SIG-M5 (cell line): Measurements from ENCODE around the gene NCS1.
"Not testable (repeated sequence)": the region's sequence is repeated elsewhere in the genome, so short reads cannot be mapped to it uniquely, and the experiment has no call there.

Experiments used
- DNase-seq: peaks from one replicate; lab custom pipeline; 2025; lab: John Stamatoyannopoulos, UW

The NCS1 gene

DNA sequence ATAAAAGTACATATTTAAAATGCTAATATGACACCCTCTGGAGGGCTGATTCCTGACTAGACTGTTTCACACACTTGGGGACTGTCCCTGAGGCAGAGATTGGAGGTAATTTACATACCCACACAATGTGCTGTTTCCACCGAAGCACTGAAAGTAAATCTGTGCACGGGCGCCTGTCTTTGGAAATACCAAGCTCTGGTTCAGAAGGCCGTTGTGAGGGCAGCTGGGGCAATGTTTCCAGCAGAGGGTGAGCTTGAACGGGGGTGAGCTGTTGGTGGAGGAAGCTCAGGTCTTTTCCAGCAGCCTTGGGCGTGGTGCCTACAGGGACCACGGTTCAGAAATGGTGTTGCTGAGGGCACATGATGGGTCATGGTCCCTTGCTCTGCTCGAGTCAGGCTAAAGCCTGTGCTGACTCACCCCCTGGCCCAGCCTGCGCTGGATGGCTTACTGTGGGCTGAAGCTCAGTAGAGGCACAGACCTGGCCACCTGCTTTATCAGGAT, 67.6 kb downstream of the NCS1 start:
- DNase-seq, result no peak

DNA sequence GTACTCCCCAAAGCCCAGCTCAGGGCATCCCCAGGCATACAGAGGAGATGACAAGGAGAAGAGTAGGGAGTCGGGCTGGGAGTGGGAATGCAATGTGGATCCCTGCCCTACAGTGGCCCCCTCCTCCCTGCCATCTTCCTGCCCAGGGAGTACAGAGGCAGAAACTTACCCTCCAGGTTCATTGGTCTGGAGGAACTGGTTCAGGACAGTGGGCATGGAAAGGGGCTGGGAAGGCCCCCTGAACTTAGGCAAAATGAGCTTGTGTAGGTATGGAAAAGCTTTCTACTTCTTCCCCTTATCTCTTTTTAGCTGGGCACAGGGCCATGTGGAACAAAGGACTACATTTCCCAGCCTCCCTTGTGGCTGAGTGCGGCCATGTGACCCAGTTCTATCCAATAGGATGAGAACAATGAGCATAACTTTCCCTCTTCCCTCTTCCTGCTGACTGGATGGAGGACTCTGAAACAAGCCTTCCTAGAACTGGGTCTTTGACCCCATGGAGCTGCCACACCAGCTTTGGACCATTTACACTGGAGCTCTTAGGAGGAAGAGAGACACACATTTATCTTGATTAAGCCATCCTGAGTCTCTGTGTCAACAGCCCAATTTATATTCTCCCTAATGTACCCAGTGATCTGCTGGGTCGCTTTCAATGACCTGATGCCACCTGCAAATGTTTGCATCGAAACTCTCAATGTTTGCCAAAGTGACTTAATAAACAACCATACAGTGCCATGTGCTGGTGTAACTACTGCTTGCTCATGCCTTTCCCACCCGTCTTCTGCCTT, 68.4 kb downstream of the NCS1 start:
- DNase-seq, result no peak

DNA sequence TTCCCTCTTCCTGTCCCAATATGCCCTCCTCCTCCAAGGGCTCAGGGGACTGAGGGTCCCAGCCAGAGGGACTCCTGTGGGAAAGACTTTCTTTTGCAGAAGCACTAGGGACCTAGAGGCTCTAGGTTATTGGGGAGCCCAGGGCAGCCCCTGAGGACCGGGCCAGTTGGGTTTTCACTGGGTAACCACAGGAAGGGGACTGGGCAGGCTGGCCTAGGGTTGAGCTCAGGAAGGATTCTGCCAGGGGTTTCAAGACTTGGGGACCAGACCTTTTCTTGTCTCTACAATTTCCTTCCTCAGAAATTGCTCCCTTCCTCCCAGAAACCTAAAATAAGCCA, 69.0 kb downstream of the NCS1 start:
- no peak for DNase-seq

DNA sequence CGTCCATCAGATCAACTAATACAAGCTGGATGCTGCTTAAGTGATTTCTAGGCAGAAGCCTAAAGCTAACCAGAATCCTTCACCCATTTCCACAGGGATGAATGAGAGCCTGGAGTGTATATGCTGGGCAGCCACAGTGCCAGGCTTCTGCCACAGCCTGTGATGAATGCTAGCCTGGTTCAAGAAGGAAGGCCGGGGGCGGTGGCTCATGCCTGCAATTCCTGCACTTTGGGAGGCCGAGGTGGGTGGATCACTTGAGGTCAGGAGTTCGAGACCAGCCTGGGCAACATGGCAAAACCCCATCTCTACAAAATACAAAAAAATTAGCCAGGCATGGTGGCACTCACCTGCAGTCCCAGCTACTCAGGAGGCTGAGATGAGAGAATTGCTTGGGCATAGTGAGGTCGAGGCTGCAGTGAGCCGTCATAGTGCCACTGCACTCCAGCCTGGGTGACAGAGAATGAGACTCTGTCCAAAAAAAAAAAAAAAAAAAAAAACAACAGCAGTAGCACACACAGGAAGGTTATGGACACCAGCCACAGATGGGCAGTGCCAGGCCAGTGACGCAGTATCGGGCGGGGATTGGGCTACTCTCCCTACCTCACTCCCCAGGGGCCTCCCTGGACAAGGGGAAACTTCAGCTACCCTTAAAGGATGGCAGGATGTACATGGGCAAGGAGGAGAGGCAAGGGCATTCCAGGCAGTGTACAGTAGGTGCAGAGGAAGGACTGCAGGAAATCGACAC, 70.2 kb downstream of the NCS1 start:
- no peak for DNase-seq

DNA sequence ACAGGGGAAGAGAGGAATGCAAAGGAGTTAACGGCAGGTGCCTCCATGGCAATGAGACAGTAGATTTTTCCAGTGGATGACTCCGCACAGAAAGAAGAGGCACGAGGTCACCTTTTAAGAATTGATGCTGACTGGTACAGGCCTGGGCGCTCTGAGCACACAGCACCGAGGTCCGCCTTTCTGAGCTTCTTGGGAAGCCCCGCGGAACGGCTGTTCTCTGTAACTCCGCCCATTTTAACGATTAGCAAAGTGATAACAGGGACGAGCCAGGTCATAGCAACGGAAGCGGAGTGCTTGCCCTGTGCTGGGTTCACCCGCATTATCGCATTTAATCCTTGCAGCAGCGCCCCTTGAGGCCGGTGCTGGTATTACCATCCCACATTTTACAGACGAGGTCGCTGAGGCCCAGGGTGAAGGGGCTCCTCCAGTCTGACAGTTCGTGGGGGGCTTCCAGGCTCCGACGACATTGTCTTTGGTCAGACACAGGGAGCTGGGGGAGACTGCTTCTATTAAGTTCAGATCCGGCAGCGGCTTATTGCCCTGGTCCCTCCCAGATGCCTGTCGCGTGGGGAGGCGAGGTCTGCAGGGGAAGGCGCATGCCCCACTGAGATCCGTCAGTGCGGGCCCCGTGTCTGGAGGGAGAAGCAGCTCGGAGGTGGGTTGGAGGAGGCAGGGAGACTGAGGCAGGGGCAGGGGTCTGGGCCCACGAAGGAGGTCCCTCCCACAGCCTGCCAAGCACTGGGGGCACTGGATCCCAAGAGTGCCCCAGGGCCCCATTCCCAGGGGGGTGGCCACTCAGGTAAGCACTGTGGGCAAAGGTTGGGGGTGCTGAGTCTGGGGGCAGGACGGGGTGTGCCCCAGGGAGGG, 71.0 kb downstream of the NCS1 start:
- DNase-seq, result no peak

DNA sequence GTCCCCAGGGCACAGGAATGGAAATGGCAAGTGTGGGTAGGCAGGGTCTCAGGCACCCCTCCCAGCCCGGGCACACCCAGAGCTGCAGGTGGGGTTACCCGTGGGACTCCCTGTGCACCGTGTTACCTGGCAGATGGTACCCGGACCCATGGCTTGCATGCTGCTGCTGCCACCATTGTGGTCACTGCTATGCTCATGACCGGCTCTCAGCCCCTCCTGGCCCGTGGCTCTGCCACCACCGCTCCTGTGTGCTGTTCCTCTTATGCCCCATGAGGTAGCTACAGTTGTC, 71.6 kb downstream of the NCS1 start:
- no peak for DNase-seq

GRCh38 chr9:130244548-130245165, 72.5 kb downstream of the NCS1 start:
- no peak for DNase-seq

- no peak for DNase-seq
Observed at GRCh38 chr9:130245474-130245873, 73.3 kb downstream of the NCS1 start.

DNA sequence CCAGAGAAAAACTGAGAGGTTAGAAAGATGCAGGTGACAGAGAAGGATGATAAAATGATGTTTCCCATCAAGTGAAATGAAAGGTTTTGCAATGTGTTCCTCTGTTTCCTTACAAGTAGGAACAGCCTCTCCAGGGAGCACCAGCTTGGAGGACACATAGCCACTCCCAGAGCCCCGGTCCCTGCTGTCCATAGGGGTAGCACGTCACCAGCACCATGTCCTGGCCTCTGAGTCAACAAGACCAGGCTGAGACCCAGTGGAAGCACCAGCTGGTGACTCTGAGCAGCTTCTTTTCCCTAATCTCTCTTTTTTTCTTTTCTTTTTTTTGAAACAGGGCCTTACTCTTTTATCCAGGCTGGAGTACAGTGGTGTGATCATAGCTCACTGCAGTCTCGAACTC, 73.9 kb downstream of the NCS1 start:
- DNase-seq, result no peak

DNA sequence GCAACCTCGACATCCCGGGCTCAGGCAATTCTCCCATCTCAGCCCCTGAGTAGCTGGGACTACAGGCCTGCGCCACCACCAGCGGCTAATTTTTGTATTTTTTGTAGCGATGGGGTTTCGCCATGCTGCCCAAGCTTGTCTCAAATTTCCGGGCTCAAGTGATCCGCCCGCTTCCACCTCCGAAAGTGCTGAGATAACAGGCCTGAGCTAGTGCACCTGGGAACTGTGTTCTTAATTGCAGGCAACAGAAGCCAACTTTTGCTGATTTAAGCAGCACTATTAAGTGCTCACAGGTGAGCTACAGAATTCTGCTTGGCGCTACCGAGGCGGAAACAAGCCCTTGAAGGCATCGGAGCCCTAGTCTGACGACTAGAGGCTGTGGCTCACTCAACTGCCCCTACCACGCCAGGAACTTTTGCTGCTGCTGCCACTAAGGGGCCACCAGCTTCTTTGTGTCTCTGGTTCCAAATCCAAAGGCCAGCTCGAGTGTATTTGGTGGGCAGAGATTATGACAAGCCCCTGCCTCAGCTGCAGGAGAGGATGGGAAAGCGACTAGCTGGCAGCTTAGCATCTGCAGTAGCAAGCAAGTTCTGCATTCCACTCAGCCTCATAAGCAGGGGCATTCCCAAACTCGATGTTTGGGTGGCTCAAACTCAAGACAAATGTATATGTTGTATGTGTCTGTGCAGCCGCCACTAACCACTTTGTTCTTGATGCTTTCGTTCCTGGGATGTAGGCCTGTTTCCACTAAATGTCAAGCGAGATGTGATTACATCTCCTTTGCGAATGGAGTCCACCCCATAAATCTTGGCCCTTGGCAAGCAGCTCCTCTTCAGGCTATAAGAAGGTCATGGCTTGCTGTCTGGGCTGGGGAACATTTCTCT, 82.8 kb downstream of the NCS1 start:
- DNase-seq, result no peak

DNA sequence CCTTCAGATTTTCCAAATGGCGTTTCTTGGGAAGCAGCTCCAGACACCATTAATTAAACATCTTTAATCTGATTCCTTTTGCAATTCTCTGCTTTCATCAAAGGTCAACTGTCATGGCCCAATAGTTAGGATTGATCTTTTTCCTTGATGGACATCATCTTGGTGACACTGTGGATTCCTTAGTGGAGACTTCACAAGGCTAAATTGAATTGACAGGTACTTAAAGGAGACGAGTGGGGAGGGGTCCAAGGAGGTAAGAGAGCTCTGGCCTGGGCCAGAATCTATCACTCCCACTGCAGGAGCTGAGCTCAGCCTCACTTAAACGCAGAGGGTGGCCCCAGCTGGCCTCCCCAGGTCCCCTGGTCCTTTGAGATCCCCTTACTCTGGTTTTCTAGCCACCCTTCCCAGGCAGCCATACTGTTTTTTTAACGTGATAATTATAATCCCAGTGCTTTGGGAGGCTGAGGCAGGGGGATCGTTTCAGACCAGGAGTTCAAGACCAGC, 83.5 kb downstream of the NCS1 start:
- no peak for DNase-seq

GRCh38 chr9:130256644-130257043, 84.4 kb downstream of the NCS1 start:
- no peak for DNase-seq

GRCh38 chr9:130258137-130258536, 85.9 kb downstream of the NCS1 start:
- not testable (repeated sequence) for DNase-seq

DNA sequence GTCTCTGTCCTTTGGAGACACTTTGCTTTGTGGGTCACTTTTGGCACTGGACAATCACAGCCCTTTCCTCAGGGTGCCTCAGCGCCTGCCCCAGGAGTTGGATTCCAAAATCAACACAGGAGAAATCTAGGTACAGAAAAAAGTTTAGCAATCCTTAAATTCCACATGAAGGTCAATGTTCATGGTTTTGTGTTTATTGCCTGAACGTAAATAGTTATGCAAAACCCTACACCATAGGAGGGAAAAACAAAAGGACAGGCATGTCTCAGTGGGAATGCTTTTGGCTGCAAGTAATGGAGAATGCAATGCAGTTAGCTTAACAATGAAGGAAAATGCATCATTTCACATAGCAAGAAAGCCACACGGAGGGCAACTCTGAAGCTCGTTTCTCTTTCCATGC, 86.8 kb downstream of the NCS1 start:
- DNase-seq, result no peak

- no peak for DNase-seq
Observed at GRCh38 chr9:130260816-130261765, 88.9 kb downstream of the NCS1 start.

DNA sequence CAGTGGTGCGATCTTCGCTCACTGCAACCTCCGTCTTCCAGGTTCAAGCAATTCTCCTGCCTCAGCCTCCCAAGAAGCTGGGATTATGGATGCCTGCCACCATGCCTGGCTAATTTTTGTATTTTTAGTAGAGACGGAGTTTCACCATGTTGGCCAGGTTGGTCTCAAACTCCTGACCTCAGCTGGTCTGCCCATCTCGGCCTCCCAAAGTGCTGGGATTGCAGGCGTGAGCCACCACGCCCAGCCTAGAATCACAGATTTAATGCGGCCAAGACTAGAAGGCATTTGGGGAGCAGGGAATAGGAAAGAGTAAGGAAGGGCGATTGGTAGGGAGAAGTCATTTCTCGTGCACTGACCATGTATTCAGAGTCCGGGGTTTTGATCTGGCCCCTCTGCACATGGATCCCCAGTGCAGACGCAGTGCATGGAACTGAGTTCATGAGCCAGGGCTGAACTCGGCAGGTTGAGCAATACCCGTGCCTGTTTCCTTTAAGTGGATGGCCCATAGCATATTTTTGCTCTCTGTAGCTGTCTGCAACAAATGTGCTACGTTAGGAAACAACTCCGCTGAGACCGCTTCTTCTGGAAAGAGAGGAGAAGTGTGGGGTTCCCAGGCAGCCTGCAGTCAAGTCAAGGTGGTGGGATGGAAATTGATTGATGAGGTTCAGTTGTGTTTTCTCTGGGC, 90.0 kb downstream of the NCS1 start:
- DNase-seq, result no peak

DNA sequence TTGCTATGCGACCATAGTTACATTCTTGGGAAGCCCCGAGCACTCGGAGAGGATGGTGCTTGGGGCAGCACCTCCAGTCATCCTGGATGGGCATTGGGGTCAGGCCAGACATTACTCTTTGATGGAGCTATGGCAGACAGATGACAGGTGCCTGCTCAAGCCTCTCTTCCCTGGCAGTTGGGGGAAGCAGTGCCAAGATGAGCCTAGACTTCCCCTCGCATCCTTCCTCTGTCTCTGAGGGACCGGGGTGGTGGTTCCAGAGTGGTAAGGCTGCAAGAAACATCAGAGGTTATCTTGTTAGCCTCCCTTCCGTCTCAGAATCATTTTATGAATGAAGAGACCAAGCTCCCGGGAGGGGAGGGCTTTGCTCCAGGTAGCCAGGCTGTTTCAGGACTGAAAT, 90.6 kb downstream of the NCS1 start:
- DNase-seq, result no peak

DNA sequence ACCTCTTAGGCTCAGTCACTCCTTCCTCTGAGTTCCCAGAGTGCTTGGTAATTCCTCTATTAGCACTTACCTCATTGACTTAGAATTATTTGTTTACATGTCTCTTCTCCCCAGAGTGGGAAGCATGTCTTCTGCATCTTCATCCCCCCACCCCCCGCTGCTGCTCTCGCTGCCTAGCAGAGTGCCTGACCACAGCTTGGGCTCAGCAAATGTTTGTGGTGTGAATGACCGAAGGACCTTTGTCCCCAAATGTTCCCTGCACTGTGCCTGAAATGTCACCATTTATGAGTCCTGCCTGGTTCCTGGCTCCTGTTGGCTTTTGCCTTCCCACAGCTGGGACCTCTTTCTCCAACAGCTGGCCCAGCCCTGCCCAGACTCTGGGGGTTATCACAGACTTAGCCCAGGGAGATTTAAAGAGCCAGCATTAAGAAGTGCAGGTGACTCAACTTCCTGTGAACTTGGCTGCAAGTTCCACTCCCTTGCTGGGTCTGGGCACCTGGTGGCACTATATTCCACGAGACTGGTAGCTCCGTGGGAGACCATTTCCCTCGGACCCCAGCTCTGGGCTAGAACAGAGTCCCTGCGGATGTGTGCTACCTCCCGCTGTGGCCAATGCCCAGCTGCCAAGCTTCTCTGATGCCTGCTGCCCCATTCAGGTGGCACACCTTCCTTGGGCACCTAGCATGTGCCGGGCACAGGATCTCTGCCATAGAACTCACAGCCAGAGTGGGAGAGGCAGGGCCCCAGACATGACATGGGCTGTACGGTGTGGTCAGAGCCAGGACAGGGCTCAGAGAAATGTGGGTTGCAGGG, 91.6 kb downstream of the NCS1 start:
- DNase-seq, result no peak
